Measurements from ENCODE around the gene TTC7B. TPM values are rescaled to one million over a fixed set of nuclear protein-coding genes. Genes with fewer than 3 reads are reported as not detected.
"Not testable (repeated sequence)": the region's sequence is repeated elsewhere in the genome, so short reads cannot be mapped to it uniquely, and the experiment has no call there.

TTC7B gene
- total and polyA plus RNA-seq, 3 experiments from 2014 or later, result 1.7 to 5.8 (median 5.2) TPM

- no peaks in the 10 kb centered on the region for H3K27me3 Mint-ChIP-seq
- POLR2A ChIA-PET, result no interaction called here
Measured at GRCh38 chr14:90849787-90850444, 33.7 kb upstream of the TTC7B start.

GRCh38 chr14:90848944-90849731 is 32.9 kb upstream of the TTC7B start:
- Mint-ChIP-seq H3K9me3 (no peaks in the 10 kb centered on the region), H3K4me3 (no peak overlapping the region), H3K36me3 (peaks cover 1 to 6% (median 3%) of the 10 kb centered on the region in 3 donors), H3K4me1 (no peaks in the 10 kb centered on the region), H3K27ac (peak overlapping the region in 1 of 8 donors; percentile 7), H3K27me3 (no peaks in the 10 kb centered on the region)
- ChIA-PET POLR2A (no interaction called here), CTCF (no interaction called here)
- Histone ChIP-seq H3K27me3 (ENCODE audit: insufficient read depth, low read length, poor library complexity, severe bottlenecking) (no peaks in the 10 kb centered on the region), H3K4me1 (ENCODE audit: insufficient read depth, low read length) (no peaks in the 10 kb centered on the region), H3K27ac (ENCODE audit: low read depth, low read length) (no peak overlapping the region), H3K9me3 (ENCODE audit: low read length) (no peaks in the 10 kb centered on the region), H3K4me3 (ENCODE audit: low read length) (no peak overlapping the region), H3K36me3 (ENCODE audit: insufficient read depth, low read length) (no peaks in the 10 kb centered on the region)
- no peak for DNase-seq

More at GRCh38 chr14:90849787-90850444, 33.7 kb upstream of the TTC7B start:
- H3K4me1 Mint-ChIP-seq, result no peaks in the 10 kb centered on the region
- peaks cover 1 to 6% (median 3%) of the 10 kb centered on the region in 3 donors for H3K36me3 Mint-ChIP-seq
- DNase-seq, result no peak
- Histone ChIP-seq H3K9me3 (ENCODE audit: low read length) (no peaks in the 10 kb centered on the region), H3K36me3 (ENCODE audit: insufficient read depth, low read length) (no peaks in the 10 kb centered on the region), H3K27ac (ENCODE audit: low read depth, low read length) (no peak overlapping the region), H3K4me3 (ENCODE audit: low read length) (no peak overlapping the region), H3K27me3 (ENCODE audit: insufficient read depth, low read length, poor library complexity, severe bottlenecking) (no peaks in the 10 kb centered on the region), H3K4me1 (ENCODE audit: insufficient read depth, low read length) (no peaks in the 10 kb centered on the region)
- H3K4me3 Mint-ChIP-seq, result no peak overlapping the region
- CTCF ChIA-PET, result no interaction called here
- no peaks in the 10 kb centered on the region for H3K9me3 Mint-ChIP-seq
- no peak overlapping the region for H3K27ac Mint-ChIP-seq

GRCh38 chr14:90846511-90846910 is 30.3 kb upstream of the TTC7B start:
- H3K4me1 Mint-ChIP-seq, result peaks cover 4 to 5% (median 5%) of the 10 kb centered on the region in 3 donors
- no peak for DNase-seq
- no peaks in the 10 kb centered on the region for H3K9me3 Mint-ChIP-seq
- ChIA-PET CTCF (no interaction called here), POLR2A (no interaction called here)
- peaks cover 1 to 6% (median 3%) of the 10 kb centered on the region in 3 donors for H3K36me3 Mint-ChIP-seq
- no peaks in the 10 kb centered on the region for H3K4me1 ChIP-seq (ENCODE audit: insufficient read depth, low read length)
- H3K36me3 ChIP-seq (ENCODE audit: insufficient read depth, low read length), result no peaks in the 10 kb centered on the region
- no peaks in the 10 kb centered on the region for H3K27me3 Mint-ChIP-seq
- no peaks in the 10 kb centered on the region for H3K27me3 ChIP-seq (ENCODE audit: insufficient read depth, low read length, poor library complexity, severe bottlenecking)
- no peak overlapping the region for H3K27ac ChIP-seq (ENCODE audit: low read depth, low read length)
- no peak overlapping the region for H3K27ac Mint-ChIP-seq
- H3K4me3 ChIP-seq (ENCODE audit: low read length), result no peak overlapping the region
- H3K4me3 Mint-ChIP-seq, result no peak overlapping the region
- H3K9me3 ChIP-seq (ENCODE audit: low read length), result no peaks in the 10 kb centered on the region

- Mint-ChIP-seq H3K4me1 (peaks cover 4 to 5% (median 5%) of the 10 kb centered on the region in 3 donors), H3K36me3 (peaks cover under 1 to 3% (median 2%) of the 10 kb centered on the region in 3 donors), H3K4me3 (no peak overlapping the region), H3K27me3 (no peaks in the 10 kb centered on the region), H3K9me3 (no peaks in the 10 kb centered on the region), H3K27ac (peak overlapping the region in 1 of 8 donors; percentile 10)
- DNase-seq, result no peak
- CTCF ChIA-PET, result interaction anchor here (0.8 kb wide), 1 partner anchor 328 kb away, joined by 3 read pairs; no protein-coding TSS in a partner anchor
- POLR2A ChIA-PET, result interaction anchor here (0.6 kb wide), 1 partner anchor 282 kb away, joined by 6 read pairs; no protein-coding TSS in a partner anchor
- Histone ChIP-seq H3K9me3 (ENCODE audit: low read length) (no peaks in the 10 kb centered on the region), H3K27ac (ENCODE audit: low read depth, low read length) (no peak overlapping the region), H3K4me1 (ENCODE audit: insufficient read depth, low read length) (no peaks in the 10 kb centered on the region), H3K4me3 (ENCODE audit: low read length) (no peak overlapping the region), H3K27me3 (ENCODE audit: insufficient read depth, low read length, poor library complexity, severe bottlenecking) (no peaks in the 10 kb centered on the region), H3K36me3 (ENCODE audit: insufficient read depth, low read length) (no peaks in the 10 kb centered on the region)
Measured at GRCh38 chr14:90844321-90844720, 28.1 kb upstream of the TTC7B start.

- Mint-ChIP-seq H3K27ac (peak overlapping the region in 3 of 8 donors; percentile 1 to 57 (median 25)), H3K4me1 (peaks cover 4 to 5% (median 5%) of the 10 kb centered on the region in 3 donors), H3K36me3 (peaks cover 0 to 3% (median 2%) of the 10 kb centered on the region in 3 donors), H3K27me3 (no peaks in the 10 kb centered on the region), H3K9me3 (no peaks in the 10 kb centered on the region), H3K4me3 (no peak overlapping the region)
- ChIA-PET POLR2A (no interaction called here), CTCF (no interaction called here)
- no peak for DNase-seq
- Histone ChIP-seq H3K27ac (ENCODE audit: low read depth, low read length) (no peak overlapping the region), H3K36me3 (ENCODE audit: insufficient read depth, low read length) (no peaks in the 10 kb centered on the region), H3K4me1 (ENCODE audit: insufficient read depth, low read length) (no peaks in the 10 kb centered on the region), H3K27me3 (ENCODE audit: insufficient read depth, low read length, poor library complexity, severe bottlenecking) (no peaks in the 10 kb centered on the region), H3K4me3 (ENCODE audit: low read length) (no peak overlapping the region), H3K9me3 (ENCODE audit: low read length) (no peaks in the 10 kb centered on the region)
Measured at GRCh38 chr14:90842726-90843125, 26.5 kb upstream of the TTC7B start.

GRCh38 chr14:90840667-90841066 is 24.4 kb upstream of the TTC7B start:
- DNase-seq; H3K4me1 ChIP-seq (ENCODE audit: insufficient read depth, low read length); H3K36me3 ChIP-seq (ENCODE audit: insufficient read depth, low read length); H3K27ac ChIP-seq (ENCODE audit: low read depth, low read length); H3K4me3 Mint-ChIP-seq; POLR2A ChIA-PET; H3K9me3 Mint-ChIP-seq; H3K27me3 Mint-ChIP-seq; H3K27me3 ChIP-seq (ENCODE audit: insufficient read depth, low read length, poor library complexity, severe bottlenecking); H3K4me3 ChIP-seq (ENCODE audit: low read length); H3K9me3 ChIP-seq (ENCODE audit: low read length); CTCF ChIA-PET; H3K36me3 Mint-ChIP-seq: not testable (repeated sequence)
- Mint-ChIP-seq H3K4me1 (peaks cover 6 to 18% (median 12%) of the 10 kb centered on the region in 3 donors), H3K27ac (peak overlapping the region in 1 of 8 donors; percentile 48)

GRCh38 chr14:90839889-90840266 is 23.6 kb upstream of the TTC7B start:
- Histone ChIP-seq H3K27ac (ENCODE audit: low read depth, low read length) (no peak overlapping the region), H3K36me3 (ENCODE audit: insufficient read depth, low read length) (no peaks in the 10 kb centered on the region), H3K9me3 (ENCODE audit: low read length) (no peaks in the 10 kb centered on the region), H3K27me3 (ENCODE audit: insufficient read depth, low read length, poor library complexity, severe bottlenecking) (no peaks in the 10 kb centered on the region), H3K4me3 (ENCODE audit: low read length) (no peak overlapping the region), H3K4me1 (ENCODE audit: insufficient read depth, low read length) (peaks cover 7% of the 10 kb centered on the region)
- Mint-ChIP-seq H3K4me1 (peaks cover 7 to 22% (median 15%) of the 10 kb centered on the region in 3 donors), H3K9me3 (no peaks in the 10 kb centered on the region), H3K36me3 (peaks cover 0 to 2% (median 0%) of the 10 kb centered on the region in 3 donors), H3K4me3 (no peak overlapping the region), H3K27me3 (peaks cover 2 to 3% of the 10 kb centered on the region in 2 donors), H3K27ac (no peak overlapping the region)
- DNase-seq, result no peak
- POLR2A ChIA-PET, result no interaction called here
- CTCF ChIA-PET, result no interaction called here
